T follicular helper cell (primary cell): Measurements from ENCODE around the gene PIP5KL1.
A peak's percentile ranks its signal among the peaks of the same experiment; 100 is the strongest.

Experiments
- DNase-seq: peaks from one replicate; pipeline ENCODE4 v3.0.0-alpha.2; 2020; ENCODE audit warnings: low read depth

Gene PIP5KL1

DNA sequence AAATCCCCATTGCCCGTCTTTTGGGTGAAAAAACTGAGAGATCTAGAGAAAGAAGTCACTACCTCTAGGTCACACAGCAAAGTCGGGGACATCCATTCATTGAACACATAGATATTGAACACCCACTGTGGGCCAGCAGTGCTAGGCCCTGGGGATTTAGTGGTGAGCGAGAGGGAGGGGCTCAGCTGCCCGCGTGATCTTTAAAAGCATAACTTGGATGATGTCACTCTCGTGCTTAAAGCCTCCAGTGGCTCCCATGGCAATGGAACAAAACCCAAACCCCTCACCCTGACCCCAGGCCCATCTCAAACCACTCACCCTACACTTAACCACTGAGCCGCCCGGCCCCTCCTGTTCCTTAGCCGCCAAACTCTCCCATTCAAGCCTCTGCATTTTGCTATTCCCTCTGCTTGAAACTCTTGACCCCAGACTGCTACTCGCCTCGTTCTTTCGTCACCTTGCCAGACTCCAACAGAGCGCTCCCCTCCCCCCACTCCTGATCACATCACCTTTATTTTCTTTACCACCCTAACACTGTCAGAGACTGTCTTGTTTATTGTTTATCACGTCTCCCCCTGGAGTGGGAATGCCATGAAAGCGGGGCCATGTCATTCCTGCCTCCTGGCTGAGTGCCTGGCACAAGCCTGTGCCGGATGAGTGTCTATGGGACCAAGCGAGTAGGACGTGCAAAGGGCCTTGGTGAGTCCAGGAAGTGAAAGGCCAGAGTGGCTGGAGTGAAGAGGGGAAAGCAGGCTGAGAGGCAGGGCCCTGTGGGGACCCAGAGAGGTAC is 710 bp upstream of the PIP5KL1 start:
- no peak for DNase-seq

DNA sequence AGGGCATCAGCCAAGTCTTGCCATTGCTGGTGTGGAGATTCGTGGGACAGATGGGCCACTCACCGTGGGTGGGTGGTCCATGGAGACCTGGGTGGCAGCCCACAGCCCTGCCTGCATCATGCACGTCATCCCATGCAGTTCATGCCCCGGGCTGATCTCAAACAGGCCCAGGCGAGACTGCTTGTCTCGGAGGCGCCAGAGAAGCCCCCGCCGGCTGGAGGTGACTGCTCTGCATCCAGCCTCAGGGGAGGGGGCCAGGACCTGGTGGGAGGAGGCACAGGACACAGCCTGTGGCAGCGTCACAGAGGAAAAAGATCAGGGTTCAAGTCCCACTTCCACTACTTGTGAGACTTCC is 975 bp downstream of the PIP5KL1 start:
- no peak for DNase-seq

DNA sequence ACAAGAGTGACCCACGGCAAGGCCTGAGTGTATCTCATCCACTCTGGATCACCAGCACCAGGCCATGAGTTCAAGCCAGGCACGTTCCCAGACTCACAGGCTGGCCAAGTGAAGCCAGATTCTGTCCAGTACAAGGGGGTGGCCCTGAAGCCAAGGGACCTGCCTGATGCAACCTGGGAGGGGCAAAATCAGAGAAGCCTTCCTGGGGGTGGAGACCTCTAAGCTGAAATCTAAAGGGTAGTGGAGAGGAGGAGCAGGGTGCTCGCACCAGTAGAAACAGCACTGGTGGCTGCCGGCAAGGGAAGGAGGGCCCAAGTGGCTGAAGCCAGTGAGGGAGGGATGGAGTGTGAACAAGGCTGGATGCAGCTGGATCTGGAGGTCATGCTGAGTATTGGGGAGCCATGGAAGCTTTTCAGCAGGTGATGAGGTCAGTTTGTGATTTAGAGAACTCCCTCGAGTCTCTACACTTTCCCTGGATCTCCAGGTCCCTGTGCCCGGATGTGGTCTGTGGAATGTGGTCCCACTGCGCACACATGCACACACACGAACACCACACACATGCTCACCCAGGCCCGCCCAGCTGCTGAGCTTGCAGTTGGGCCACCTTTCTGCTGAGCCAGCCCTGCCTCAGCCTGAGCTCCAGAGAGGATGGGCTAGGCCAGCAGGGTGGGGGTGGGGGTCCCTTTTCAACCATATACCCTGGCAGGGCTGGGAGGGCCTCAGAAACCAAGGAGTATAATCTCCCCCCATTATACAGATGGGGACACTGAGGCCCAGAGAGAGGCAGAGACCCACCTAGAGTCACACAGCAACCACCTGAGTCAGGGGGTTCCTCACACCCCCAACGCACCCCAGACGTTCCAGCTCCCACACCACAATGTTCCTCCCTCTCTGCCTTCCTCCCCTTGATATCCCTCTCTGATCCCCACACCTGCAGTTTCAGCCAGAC is 1.6 kb downstream of the PIP5KL1 start:
- DNase-seq = no peak

DNA sequence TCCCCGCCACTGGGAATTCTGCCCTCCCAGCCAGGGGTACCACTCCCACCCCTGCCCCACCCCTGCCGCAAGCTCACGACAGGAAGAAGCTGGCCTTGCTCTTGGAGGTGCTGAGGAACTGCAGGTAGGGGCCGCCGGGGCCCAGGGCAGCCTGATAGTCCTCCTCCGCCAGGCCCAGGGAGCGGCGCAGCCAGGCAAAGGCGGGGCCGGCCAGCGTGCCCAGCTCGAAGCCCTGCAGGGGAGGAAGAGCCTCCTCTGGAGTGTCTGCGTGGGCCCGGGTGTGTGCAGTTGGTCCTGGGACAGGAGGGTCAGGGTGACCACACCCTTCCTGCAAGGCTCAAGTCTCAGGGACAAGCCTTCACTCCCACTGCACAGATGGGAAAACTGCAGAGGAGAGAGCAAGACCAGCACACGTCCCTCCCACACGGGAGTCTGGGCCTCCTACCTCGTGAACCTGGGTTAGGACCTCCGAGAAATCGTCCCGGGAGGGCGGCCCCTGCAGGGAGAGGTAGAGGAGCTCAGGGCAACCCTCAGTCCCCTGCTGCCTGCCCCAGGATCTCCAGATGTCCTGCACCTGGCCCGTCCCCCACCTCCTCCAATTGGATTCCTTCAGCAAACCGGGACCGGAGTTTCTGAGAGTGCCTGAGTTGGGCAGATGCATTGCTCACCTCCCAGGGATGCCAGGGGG is 2.4 kb downstream of the PIP5KL1 start:
- DNase-seq = no peak

DNA sequence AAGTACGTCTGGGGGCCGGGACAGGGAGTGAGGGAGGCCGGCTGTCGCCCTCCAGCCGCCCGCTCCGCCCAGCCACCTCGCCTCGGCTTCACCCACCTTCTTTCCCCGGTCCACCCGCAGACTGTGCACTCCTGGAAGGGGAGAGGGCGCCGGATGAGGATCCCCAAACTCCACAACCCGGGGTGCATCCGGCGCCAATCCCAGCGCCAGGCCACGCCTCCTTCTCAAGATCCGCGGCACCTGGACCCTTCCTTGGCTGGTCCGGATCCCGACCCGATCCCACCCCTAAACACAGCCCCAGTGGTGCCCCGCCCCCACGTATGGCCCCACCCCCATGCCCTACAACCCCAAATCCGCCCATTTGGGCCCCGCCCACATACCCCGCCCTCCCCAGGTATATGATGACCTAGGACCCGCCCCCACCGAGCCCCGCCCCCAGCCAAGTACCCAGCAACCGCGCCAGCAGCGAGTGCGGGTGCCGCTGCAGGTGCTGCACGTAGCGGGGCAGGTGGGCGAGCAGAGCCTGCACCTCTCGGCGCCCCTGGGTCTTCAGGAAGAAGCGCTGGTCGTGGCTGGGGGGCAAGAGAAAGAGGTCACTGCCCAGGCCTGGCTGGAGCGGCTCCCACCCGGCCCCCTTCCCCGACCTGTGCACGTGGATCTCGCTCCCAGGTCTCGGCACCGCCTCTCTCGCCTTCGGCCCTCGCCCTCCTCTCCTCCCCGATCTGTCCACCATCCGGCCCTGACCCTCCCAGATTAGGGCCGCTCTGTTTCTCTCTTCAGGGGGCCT is 3.2 kb downstream of the PIP5KL1 start:
- peak; percentile 83 for DNase-seq

DNA sequence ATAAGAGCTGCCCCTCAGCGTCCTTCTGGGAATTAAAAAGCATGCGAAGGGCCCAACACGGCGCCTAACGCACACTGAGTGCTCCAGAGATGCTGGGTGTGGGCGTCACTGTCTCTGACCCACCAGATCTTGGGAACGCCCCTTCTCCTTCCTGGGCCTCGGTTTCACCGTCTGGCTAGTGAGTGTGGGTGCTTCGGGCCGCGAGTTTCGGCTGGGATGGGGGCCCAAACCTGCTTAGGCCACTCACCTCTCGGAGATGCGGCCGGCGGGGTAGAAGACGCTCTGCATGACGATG is 3.7 kb downstream of the PIP5KL1 start:
- no peak for DNase-seq

DNA sequence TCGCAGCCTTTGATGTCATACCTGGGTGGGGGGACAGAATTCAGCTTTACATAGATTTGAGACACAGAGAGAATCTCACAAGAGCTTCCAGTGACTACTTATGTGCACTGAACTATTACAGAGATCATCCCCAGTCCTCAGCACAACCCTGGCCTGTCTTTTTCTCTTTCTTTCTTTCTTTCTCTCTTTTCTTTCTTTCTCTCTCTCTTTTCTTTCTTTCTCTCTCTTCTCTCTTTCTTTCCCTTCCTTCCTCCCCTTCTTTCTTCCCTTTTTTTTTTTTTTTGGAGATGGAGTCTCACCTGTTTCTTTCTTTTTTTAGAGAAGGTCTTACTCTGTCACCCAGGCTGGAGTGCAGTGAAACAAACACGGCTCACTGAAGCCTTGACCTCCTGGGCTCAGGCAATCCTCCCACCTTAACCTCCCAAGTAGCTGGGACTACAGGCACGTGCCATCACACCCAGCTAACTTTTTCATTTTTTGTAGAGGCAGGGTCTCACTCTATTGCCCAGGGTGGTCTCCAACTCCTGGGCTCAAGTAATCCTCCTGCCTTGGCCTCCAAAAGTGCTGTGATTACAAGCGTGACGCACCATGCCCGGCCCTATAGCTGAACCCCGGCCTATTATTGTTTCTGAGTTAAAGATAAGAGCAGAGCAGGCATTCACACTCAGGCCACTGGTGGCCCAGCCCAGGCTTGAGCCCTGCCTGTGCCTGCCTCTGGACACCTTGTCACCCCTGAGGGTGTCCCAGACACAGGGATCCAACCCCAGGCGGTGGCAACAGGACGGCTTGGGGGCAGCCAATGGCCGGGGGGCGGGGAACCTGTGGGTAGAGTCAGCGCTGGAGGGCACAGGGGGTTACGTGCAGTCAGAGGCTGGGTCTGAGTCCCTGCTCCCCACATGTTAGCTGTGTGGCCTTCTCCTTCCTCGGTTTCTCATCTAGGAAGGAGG is 4.3 kb downstream of the PIP5KL1 start:
- DNase-seq = no peak

DNA sequence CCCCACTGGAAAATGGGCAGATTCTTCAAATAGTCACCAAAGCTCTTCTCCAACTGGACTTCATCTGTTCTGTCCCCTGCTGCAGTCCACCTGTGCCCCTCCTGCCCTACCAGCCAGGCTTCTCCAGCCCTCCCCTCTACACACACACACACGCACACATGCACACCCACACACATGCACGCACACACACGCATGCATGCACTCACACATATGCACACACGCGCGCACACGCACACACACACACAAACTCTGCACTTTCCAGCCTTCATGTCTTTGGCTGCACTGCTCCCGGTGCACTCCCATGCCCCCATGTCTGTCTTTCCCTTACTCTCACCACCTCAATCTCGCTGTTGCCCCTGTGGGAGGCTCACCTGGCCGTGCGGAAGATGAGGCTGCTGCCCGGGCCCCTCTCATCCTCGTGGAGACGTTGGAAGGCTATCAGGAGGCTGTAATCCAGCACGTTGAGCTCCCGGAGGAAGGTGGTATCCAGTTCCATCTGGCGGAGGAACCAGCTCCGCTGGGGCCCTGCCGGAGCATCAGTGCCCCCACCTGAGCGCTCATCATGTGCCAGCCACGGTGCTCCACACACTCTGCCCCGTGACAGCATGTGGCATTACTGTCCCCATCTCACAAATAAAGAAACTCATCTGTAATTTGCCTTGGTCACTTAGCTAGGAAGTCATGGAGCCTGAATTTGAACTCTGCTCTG is 5.7 kb downstream of the PIP5KL1 start:
- no peak for DNase-seq

DNA sequence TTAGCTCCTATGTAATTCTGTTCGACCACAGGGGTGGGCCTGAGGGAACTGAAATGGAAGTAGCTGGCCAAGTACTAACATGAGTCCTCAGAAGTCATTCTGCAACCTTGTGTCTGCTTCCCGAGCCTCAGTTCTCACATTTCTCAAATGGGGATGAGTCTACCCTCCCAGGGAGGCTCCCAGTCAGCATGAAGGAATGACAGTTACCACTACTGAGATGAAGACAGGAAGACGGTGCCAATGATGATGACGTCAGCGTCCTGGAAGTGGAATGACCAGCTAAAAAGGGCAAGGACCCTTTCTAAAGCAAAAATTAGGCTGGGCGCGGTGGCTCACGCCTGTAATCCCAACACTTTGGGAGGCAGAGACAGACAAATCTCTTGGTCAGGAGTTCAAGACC is 6.8 kb downstream of the PIP5KL1 start:
- DNase-seq = no peak

DNA sequence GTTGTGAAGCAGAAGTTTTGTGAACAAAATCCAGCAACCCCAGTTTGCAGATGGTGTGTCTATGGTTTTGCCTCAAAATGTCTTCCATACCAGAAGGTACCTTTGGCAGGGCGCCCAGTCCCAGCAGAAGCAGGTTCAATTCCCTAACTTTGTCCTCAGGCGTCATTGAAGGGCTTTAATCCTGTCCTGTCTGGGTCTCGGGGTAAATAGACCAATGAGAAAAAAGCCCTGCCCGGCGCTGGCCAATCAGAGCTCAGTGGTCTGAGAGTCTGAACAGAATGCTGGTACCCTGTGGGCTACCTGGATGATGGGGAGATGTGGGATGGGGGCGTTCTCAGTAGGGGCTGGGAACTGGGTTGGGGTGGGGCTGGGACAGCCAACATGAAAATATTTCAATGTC is 7.5 kb downstream of the PIP5KL1 start:
- no peak for DNase-seq

DNA sequence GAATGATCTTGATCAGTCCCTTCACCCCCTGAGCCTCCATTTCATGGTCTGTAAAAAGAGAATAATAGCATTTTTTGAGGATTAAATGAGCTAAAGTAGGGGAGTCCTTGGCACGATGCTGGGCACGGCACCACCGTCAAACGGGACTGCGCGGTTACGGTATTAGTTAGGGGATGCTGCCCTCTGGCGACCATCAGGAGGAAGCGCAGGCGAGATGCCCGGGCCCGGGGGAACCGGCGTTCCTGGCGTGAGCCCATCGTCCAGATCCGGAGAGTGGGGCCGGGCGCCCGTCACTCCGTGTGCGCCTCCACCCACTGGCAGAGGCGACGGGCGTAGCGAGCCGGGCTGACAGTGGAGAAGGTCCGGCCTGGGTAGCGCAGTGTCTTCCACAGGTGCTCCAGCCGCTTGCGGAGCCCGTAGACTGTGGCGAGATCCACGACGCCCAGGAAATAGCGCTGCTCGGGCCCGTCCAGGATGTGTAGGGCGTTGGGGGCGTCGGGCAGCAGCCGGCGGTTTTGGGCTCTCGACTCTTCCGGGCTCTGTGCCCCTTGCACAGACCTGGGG is 8.9 kb downstream of the PIP5KL1 start:
- DNase-seq = peak; percentile 62

DNA sequence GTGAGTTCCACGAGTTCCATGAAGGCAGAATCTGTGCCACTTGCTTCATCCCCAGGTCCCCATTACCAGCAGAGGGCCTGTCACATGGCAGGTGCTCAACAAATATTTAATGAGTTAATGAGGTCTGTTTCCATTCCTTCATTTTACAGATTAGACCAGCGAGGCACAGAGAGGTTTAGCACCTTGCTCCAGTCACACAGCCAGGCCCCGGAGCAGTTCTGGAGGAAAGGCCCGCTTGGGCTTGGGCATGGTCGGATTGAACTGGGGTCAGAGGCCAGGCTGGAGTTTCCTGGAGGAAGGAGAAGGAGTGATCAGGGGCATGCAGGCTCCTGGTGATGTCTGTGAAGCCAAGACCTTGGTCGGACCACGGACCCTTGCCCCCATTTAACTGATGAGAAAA is 9.8 kb downstream of the PIP5KL1 start:
- DNase-seq = no peak

DNA sequence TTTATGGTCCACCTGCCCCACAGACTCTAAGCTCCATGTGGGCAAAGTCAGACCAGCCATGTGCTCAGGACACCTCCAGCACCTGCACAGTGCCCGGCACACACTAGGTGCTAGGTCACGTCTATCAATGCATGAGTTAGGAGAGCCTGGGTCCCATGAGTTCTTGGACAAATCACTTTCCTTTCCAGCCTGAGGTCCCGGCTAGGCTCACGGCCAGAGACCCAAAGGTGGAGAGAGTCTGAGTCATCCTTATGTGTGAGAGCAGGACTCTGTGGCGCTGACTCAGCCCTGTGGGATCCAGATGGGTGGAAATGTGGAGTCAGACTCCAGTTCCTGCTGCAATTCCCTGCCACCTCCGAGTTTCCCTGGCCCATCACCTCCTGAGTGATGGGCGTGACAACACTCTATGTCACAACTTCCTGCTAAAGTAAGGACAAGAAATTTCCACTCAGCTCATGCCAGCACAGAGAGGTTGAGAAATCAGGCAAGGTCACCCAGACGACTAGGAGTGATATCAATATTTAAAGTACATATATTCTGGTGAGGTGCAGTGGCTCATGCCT is 11.2 kb downstream of the PIP5KL1 start:
- DNase-seq = no peak

DNA sequence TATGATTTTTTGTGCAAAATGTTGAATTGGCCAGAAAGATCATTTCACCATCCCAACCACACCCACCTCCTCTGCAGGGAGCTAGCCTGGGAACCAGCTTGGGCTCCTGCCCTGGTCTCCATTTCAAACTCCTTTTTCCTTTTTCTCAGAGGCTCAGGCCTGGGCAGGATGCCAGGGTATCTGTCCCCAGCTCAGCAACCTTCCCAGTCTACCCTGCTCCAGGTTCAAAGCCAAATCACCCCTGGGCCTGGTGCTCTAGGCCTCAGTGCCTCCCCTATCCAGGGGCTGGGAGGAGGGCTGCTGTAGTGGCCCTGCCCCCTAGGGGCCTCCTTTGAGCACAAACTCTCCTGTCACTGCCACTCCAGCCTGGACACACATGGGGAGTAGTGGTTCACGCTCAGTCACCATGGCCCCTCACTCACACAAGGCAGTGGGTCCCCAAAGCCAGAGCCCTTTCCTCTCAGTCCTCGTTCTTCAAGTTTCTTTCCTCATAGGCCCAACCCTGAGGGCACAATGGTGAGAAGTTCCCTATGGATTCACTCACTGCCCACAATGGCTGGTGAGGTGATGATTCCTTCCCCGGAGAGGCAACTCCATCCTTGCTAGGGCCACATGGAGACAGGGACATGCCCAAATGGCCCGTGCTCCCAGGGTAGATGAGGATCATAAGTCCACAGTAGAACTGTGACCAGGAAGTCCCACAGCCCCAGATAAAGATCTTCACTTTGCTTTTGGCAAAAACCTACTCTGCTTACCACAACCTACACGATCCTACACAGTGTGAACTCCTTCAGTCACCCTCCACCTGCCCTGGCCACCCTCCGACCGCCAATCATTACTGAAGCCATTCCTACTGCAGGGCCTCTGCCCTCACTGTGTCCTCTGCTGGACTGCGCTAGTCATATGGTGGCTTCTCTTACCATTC is 12.1 kb downstream of the PIP5KL1 start:
- no peak for DNase-seq

DNA sequence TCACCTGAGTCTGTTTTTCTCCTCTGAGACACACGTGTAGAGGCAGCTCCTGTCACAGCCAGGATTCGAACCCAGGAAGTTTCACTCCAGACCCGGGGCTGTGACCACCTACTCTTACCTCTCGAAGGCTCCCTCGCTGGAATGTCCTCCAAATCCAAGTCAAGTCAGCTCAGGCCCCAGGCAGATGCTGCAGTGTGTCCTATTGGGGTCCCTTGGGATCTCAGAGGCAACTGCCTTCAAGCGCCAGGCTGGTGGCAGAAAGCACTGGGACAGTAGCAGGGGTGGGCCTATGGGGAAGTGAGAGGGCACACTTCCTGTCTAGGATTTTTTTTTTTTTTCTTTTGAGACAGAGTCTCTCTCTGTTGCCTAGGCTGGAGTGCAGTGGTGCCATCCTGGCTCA is 13.0 kb downstream of the PIP5KL1 start:
- no peak for DNase-seq

DNA sequence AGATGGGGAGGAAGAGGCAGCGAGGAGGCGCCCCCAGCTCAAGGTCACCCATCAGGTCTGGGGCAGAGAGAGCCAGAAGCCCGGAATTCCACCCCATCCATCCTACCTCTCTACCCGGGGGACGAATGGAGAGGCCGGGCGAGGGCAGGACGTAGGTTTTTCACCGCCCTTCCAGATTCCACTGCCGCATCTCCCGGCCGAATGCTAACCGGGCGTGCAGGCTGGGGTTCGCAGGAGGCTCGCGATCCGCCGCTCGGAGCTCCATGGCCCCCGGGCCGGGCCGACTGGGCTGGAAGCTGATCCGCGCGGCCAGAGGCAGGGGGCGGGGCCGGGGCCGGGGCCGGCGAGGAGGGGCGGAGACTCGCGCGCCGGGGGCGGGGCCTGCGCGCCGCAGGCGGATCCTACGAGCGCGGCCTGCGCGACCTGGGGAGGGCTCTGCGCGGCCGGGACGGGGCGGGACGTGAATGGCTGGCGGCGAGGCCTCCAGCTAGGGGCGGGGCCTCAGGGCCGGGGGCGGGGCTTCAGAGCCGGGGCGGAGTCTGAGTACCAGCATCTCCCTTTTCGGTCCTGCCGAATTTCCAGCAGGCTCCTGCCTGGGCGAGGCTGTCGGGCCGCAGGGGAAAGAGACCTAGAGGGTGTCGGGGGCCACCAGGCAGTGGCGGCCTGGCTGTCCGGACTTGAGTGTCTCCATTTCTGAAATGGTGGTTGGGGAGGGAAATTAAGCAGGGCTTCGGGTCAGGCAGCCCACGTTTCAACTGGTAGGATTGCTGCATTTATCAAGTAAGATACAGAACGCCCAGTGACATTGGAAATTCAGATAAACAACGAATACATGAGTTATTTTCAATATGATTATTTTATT is 13.6 kb downstream of the PIP5KL1 start, which contains the start of gene ST6GALNAC4:
Gene ST6GALNAC4 (minus strand): TSS at position 322 of the 862 bp plus-strand sequence. CDS start 622 bp downstream, outside the sequence.
- DNase-seq = peak; percentile 94
